ENCODE results near the gene ZMIZ1.

ZMIZ1 gene

GRCh38 chr10:79158004-79158340 is 89.2 kb downstream of the ZMIZ1 start:
- in situ Hi-C loops (cut with MboI; ENCODE audit: low pct_unique_long_range_greater_than_20kb, low sequenced_read_pairs): no loop called here
- no peak for DNase-seq

DNA sequence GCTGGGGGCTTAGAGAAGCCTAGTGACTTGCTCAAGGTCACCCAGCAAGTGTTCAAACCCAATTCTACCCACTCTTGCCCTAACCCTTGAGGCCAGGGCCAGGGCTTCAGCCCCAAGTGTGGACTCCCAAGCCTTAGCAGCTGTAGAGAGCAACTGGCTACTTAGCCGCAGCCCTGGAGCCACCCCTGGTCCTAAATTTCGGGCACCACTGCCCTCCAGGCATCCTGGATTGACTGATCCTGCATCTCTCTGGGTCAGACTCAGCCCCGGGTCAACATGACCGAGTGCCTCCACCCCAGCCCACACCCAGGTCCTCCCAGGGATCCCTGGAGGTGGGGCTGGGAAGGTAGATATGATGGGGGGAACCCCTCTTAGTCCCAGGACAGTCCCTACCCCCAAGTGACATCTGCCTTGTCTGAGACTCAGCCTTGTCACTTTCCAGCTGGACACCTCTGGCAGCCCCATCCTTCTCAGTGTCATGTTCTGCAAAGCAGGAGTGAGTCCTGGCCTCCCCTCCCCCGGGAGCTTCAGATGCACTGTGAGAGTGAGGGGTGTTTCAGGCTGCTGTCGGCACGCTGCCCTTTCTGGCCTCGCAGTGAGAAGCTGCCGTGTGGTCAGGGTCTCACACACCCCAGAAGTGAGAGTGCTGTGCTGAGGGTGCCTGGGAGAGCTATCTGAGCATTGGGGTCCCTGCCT is 89.8 kb downstream of the ZMIZ1 start:
- DNase-seq: no peak
- in situ Hi-C loops (cut with MboI; ENCODE audit: low pct_unique_long_range_greater_than_20kb, low sequenced_read_pairs): no loop called here

DNA sequence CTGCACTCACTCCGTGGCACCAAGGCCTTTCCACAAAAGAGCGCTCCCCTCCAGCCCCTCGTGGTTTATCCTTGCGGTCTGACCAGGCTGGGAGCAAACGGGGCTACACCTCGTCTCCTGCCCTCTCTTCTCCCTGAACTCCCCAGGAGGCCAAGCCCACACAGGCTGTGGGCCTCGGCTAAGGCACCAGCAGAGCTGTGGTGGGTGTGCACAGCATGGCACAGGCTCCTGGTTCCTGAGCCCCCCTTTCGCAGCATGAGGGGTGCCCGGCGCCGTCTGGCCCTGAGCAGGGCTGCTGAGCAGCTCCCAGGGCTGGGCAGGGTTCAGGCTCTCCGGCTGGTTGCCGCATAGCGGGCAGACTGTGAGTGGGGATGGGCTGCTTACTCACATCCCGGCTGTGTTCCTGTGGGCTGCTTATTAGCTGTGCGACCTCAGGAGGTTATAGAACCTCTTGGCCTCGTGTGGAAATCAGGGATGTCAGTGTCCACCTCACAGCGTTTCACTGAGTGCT is 90.4 kb downstream of the ZMIZ1 start:
- no peak for DNase-seq
- in situ Hi-C loops (cut with MboI; ENCODE audit: low pct_unique_long_range_greater_than_20kb, low sequenced_read_pairs): no loop called here

DNA sequence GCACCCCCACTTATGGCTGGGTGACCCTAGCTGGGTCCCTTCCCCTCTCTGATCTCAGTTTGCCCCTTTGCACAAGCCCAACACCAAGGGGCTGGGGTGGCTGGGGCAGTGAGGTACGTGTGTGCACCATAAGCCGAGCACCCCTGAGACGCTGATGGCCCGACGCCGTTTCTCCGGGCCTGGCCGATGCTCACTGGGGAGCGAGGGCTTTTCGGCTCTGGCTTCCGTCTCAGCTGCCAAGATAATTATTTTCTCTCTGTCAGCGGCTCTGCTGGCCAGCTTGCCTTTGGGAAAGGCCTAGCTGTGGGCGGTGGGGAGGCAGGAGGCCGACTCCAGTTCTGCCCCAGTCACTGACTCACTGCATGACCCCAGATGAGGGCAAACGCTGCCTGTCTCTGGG is 91.0 kb downstream of the ZMIZ1 start:
- no peak for DNase-seq

GRCh38 chr10:79160191-79160590 is 91.4 kb downstream of the ZMIZ1 start:
- in situ Hi-C loops (cut with MboI; ENCODE audit: low pct_unique_long_range_greater_than_20kb, low sequenced_read_pairs): no loop called here
- no peak for DNase-seq

More for the DNA sequence above, 91.0 kb downstream of the ZMIZ1 start:
- in situ Hi-C loops (cut with MboI; ENCODE audit: low pct_unique_long_range_greater_than_20kb, low sequenced_read_pairs): no loop called here

- DNase-seq: no peak
- in situ Hi-C loops (cut with MboI; ENCODE audit: low pct_unique_long_range_greater_than_20kb, low sequenced_read_pairs): no loop called here
Observed at GRCh38 chr10:79161557-79161956, 92.8 kb downstream of the ZMIZ1 start.

DNA sequence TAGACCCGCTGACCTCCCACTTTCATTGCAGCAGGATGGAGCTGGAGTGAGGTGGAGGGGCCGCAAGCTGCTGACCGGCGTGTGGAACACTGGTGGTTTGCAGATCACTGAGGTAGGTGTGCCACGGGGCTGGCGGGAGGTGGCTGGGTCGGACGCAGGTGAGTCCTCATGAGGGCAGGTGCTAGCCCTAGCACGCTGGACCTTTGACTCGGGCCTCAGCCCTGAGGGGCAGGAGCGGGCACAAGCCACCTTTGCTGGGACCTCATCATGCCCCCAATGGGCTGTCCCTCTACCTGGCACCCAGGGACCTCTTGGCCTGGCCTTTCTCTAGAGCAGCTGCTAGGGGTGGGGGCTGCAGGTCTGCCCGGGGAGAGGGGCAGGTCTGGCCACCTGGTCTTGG is 93.3 kb downstream of the ZMIZ1 start:
- DNase-seq: no peak
- in situ Hi-C loops (cut with MboI; ENCODE audit: low pct_unique_long_range_greater_than_20kb, low sequenced_read_pairs): no loop called here

- no peak for DNase-seq
- in situ Hi-C loops (cut with MboI; ENCODE audit: low pct_unique_long_range_greater_than_20kb, low sequenced_read_pairs): no loop called here
Observed at GRCh38 chr10:79162861-79163665, 94.3 kb downstream of the ZMIZ1 start.

GRCh38 chr10:79163666-79163975 is 94.9 kb downstream of the ZMIZ1 start:
- DNase-seq: no peak
- in situ Hi-C loops (cut with MboI; ENCODE audit: low pct_unique_long_range_greater_than_20kb, low sequenced_read_pairs): no loop called here

DNA sequence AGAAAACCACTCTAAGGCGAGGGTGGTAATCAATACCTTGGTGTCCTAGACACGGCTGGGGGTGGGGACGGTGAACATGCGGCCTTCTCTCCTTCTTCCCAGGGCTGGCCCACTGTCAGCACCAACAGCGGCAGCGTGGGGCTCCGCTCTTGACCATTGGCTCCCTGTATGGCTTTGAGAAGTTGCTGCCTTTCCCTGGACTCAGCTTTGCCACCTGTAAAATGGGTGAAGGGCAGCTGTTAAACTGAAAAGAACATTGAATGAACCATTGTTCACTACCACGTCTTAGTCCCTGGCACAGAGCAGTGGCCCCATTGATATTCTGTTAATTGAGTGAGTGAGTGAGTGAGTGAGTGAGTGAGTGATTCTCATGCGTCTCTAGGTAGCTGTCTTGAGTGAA is 95.3 kb downstream of the ZMIZ1 start:
- in situ Hi-C loops (cut with MboI; ENCODE audit: low pct_unique_long_range_greater_than_20kb, low sequenced_read_pairs): no loop called here

DNA sequence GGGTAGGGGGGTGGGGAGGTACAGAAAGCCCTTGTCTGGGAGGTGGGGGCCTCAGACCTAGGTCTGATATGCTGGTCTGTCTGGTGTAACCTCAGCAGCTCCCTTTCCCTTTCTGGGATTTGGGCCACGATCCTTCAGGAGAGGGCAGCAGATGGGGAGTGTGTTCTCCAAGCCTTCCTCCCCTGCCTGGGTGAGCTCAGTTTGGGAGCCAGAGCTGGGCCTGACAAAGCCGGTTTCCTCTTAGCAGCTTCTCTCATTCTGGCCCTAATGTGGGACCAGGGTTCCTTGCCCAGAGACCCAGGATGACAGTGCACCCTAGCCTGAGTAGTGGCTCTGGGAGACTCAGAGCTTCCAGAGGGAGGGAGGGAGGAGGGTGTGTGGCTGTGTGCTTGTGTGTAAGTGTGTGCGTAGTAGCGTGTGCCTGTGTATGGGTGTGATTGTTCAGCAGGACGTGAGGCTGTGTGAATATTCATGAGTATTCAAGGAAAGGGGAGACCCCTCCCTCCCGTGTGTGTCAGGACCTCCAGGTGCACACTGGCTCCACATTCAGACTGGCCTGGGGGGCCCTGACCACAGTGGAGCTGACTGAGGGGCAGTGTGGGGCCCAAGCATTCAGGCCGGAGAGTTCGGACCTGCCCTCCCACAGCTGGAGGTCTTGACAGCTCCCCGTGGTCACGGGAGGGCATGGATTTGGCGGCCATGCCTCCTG is 96.5 kb downstream of the ZMIZ1 start:
- in situ Hi-C loops (cut with MboI; ENCODE audit: low pct_unique_long_range_greater_than_20kb, low sequenced_read_pairs): no loop called here
- DNase-seq: no peak

More for the DNA sequence above, 95.3 kb downstream of the ZMIZ1 start:
- DNase-seq: no peak

DNA sequence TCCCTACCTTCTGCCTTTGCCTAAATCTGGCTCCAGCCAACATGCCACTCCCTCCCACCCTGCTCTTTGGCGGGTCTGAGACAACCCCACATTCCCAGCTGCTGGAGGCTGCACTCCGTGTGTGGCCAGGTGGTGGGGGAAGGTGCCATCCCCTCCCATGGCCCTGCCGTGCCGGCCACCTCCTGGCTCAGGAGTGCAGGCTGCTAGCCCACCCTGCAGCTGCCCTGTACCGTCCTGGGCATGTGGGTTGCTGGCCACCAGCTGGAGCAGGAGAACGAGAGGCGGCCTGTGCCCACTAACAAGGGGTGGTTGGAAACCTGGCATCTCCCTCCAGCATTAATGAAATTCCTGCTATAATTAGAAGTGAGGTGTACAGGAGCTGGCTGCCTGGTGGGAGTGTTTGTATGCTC is 97.6 kb downstream of the ZMIZ1 start:
- DNase-seq: no peak
- in situ Hi-C loops (cut with MboI; ENCODE audit: low pct_unique_long_range_greater_than_20kb, low sequenced_read_pairs): no loop called here

DNA sequence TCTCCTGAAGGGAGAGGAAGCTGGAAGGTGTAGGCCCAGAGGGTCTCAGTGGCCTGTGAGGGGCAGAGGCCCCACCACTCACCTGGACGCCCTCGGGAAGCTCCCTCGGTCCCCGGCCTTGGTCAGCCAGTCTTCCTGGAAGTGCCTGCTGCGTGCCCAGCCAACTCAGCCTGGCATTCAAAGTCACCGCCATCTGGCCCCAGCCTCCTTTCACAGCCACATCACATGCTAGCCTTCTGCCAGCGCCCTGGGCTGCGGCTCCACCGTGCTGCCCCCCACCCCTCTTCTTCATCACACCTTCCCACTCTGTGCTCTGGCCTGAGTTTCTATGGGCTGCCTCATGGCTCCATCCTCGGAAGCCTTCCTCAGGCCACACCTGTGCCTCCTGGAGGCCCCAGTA is 98.0 kb downstream of the ZMIZ1 start:
- in situ Hi-C loops (cut with MboI; ENCODE audit: low pct_unique_long_range_greater_than_20kb, low sequenced_read_pairs): no loop called here
- no peak for DNase-seq

GRCh38 chr10:79167537-79167936 is 98.8 kb downstream of the ZMIZ1 start:
- no peak for DNase-seq
- in situ Hi-C loops (cut with MboI; ENCODE audit: low pct_unique_long_range_greater_than_20kb, low sequenced_read_pairs): no loop called here

GRCh38 chr10:79168210-79168609 is 99.4 kb downstream of the ZMIZ1 start:
- DNase-seq: no peak
- in situ Hi-C loops (cut with MboI; ENCODE audit: low pct_unique_long_range_greater_than_20kb, low sequenced_read_pairs): no loop called here

GRCh38 chr10:79170226-79170752 is 101.5 kb downstream of the ZMIZ1 start:
- in situ Hi-C loops (cut with MboI; ENCODE audit: low pct_unique_long_range_greater_than_20kb, low sequenced_read_pairs): no loop called here

DNA sequence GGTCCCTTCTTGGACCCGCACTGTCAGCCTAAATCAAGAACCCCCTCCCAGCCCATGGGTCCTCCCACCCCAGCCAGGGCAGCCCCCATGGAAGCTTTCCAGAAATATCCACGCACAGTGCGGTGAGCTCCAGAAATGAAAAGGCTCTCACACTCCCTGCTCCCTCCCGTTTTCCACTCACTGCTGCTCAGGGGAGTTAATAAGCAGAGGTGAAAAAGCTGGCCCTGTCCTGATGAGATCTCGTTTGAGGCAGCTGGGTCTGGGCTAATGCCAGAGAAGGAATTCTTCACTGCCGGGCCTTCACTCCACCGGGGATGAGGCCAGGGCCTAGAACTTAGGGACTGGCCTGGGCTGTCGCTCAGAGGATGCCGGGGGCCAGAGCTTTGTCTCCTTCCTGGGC is 102.2 kb downstream of the ZMIZ1 start:
- in situ Hi-C loops (cut with MboI; ENCODE audit: low pct_unique_long_range_greater_than_20kb, low sequenced_read_pairs): no loop called here
- no peak for DNase-seq

More at GRCh38 chr10:79170226-79170752, 101.5 kb downstream of the ZMIZ1 start:
- DNase-seq: no peak

GRCh38 chr10:79171504-79171903 is 102.7 kb downstream of the ZMIZ1 start:
- no peak for DNase-seq
- in situ Hi-C loops (cut with MboI; ENCODE audit: low pct_unique_long_range_greater_than_20kb, low sequenced_read_pairs): no loop called here

- no peak for DNase-seq
- in situ Hi-C loops (cut with MboI; ENCODE audit: low pct_unique_long_range_greater_than_20kb, low sequenced_read_pairs): no loop called here
Observed at GRCh38 chr10:79172881-79173280, 104.1 kb downstream of the ZMIZ1 start.

Measured in KBM-7 (cell line).